HG03097 (cell line): ENCODE results near the gene ATP2C2.
"Not testable (repeated sequence)": the region's sequence is repeated elsewhere in the genome, so short reads cannot be mapped to it uniquely, and the experiment has no call there.

Source experiments
- ATAC-seq: cut with Tn5 transposase; IDR thresholded peaks from one replicate; pipeline ENCODE4 v1.9.1; 2021; ENCODE audit not compliant: unreplicated experiment, low FRiP score

The ATP2C2 gene

GRCh38 chr16:84414789-84415326, 46.5 kb downstream of the ATP2C2 start:
- ATAC-seq, result no peak

- no peak for ATAC-seq
These were observed 48.3 kb downstream of the ATP2C2 start for GRCh38 chr16:84416407-84417321.

GRCh38 chr16:84418056-84418849, 49.9 kb downstream of the ATP2C2 start:
- no peak for ATAC-seq

GRCh38 chr16:84419730-84420129, 51.4 kb downstream of the ATP2C2 start:
- ATAC-seq, result no peak

- ATAC-seq, result not testable (repeated sequence)
These were observed 52.2 kb downstream of the ATP2C2 start for GRCh38 chr16:84420556-84420955.

- ATAC-seq, result no peak
These were observed 53.0 kb downstream of the ATP2C2 start for GRCh38 chr16:84421081-84421937.

- ATAC-seq, result no peak
These were observed 53.5 kb downstream of the ATP2C2 start for GRCh38 chr16:84421938-84422220.

GRCh38 chr16:84423416-84423837, 55.1 kb downstream of the ATP2C2 start:
- ATAC-seq, result no peak

GRCh38 chr16:84425696-84426095, 57.4 kb downstream of the ATP2C2 start:
- ATAC-seq, result no peak

- ATAC-seq, result no peak
These were observed 58.5 kb downstream of the ATP2C2 start for GRCh38 chr16:84426804-84427203.

- no peak for ATAC-seq
These were observed 59.2 kb downstream of the ATP2C2 start for GRCh38 chr16:84427553-84427952.

GRCh38 chr16:84430860-84431259, 62.5 kb downstream of the ATP2C2 start:
- ATAC-seq, result no peak

- ATAC-seq, result no peak
These were observed 66.5 kb downstream of the ATP2C2 start for GRCh38 chr16:84434800-84435199.

- ATAC-seq, result no peak
These were observed 67.9 kb downstream of the ATP2C2 start for GRCh38 chr16:84436196-84436595.

- ATAC-seq, result no peak
These were observed 70.8 kb downstream of the ATP2C2 start for GRCh38 chr16:84438971-84439696.

GRCh38 chr16:84442416-84443145, 74.2 kb downstream of the ATP2C2 start:
- no peak for ATAC-seq

GRCh38 chr16:84443166-84443802, 74.9 kb downstream of the ATP2C2 start:
- ATAC-seq, result no peak

GRCh38 chr16:84444476-84444875, 76.1 kb downstream of the ATP2C2 start:
- no peak for ATAC-seq

- no peak for ATAC-seq
These were observed 77.7 kb downstream of the ATP2C2 start for GRCh38 chr16:84446084-84446483.
